ENCODE measurements around the gene RPL18A. TPM values are rescaled to one million over a fixed set of nuclear protein-coding genes. Genes with fewer than 3 reads are reported as not detected.

Gene RPL18A
- polyA plus RNA-seq, 1 of the 3 experiments (the other 2 are of a cell fraction) = 2,695 TPM

GRCh38 chr19:17863520-17864182, 3.9 kb downstream of the RPL18A start:
- TF ChIP-seq USF2 (IDR thresholded peaks at IDR 0.05; ENCODE audit: borderline replicate concordance, low read depth, low read length) (no peak), EZH2phosphoT487 (IDR thresholded peaks at IDR 0.05; ENCODE audit: borderline replicate concordance, low read depth) (no peak), RXRA (IDR thresholded peaks at IDR 0.05; ENCODE audit: borderline replicate concordance, low read depth) (no peak), MAX (IDR thresholded peaks at IDR 0.05; ENCODE audit: low read depth) (no peak), CHD2 (IDR thresholded peaks at IDR 0.05; ENCODE audit: low read length, partially characterized antibody) (no peak), MEF2A (IDR thresholded peaks at IDR 0.05; ENCODE audit: borderline replicate concordance, low read depth) (no peak), RFX5 (IDR thresholded peaks at IDR 0.05; ENCODE audit: low read length) (no peak), GABPA (IDR thresholded peaks at IDR 0.05; ENCODE audit: low read depth) (no peak), IRF3 (IDR thresholded peaks at IDR 0.05; ENCODE audit: low read depth, low read length) (no peak), RAD21 (IDR thresholded peaks at IDR 0.05; ENCODE audit: low read length) (no peak), ELF1 (IDR thresholded peaks at IDR 0.05) (no peak), FOXM1 (IDR thresholded peaks at IDR 0.05; ENCODE audit: low read depth) (no peak), CTCF (IDR thresholded peaks at IDR 0.05) (no peak), SMC3 (IDR thresholded peaks at IDR 0.05; ENCODE audit: low read depth, low read length) (no peak), PBX3 (IDR thresholded peaks at IDR 0.05) (no peak; the same call in 1 of the 2 replicates), JUND (IDR thresholded peaks at IDR 0.05) (no peak), REST (IDR thresholded peaks at IDR 0.05; ENCODE audit: low read depth, low read length) (no peak)
- Histone ChIP-seq H3F3A (replicated peaks; ENCODE audit: insufficient read depth) (peaks cover 34% of the 10 kb centered on the region), H2AFZ (ENCODE audit: low read depth) (no peak overlapping the region), H3K9me3 (no peaks in the 10 kb centered on the region), H3K9me2 (no peaks in the 10 kb centered on the region), H3K9ac (no peak overlapping the region), H3K4me3 (ENCODE audit: low read depth in 2 of 2, low read length in 1 of 2) (no peak overlapping the region), H3K27ac (ENCODE audit: low read depth in 2 of 2, low read length in 1 of 2) (no peak overlapping the region; a peak in 1 of 4 replicates), H3K36me3 (replicated peaks in 1 of 2; ENCODE audit: control insufficient read depth in 1 of 2, insufficient read depth in 2 of 2, low read length in 1 of 2) (peaks cover 33 to 50% of the 10 kb centered on the region in 2 experiments), H3K4me2 (no peak overlapping the region), H3K27me3 (ENCODE audit: insufficient read depth) (no peaks in the 10 kb centered on the region), H4K20me1 (ENCODE audit: insufficient read depth) (peaks cover 56% of the 10 kb centered on the region), H3K4me1 (ENCODE audit: control insufficient read depth in 1 of 2, insufficient read depth in 2 of 2, low read depth in 1 of 2, low read length in 1 of 2) (peaks cover 0 to 17% of the 10 kb centered on the region in 2 experiments; a peak in 1 of 4 replicates), H3K79me2 (ENCODE audit: insufficient read depth) (peaks cover 31% of the 10 kb centered on the region)
- POLR2A ChIA-PET = interaction anchor here (2.8 kb wide), 1 partner anchor 69 kb away, joined by 12 read pairs; the partner anchor contains the start of gene CCDC124
- WGBS (ENCODE audit: low lambda C conversion rate) = 87% methylated on average over 7 of the region's 8 CpGs
- DNase-seq = peak; percentile 5
- CTCF ChIA-PET = interaction anchor here (13.8 kb wide), 1 partner anchor 71 kb away, joined by 139 read pairs; the partner anchor contains the start of gene CCDC124

Data from SK-N-SH (cell line).